ENCODE data around the gene SLC4A5.
"Not testable (repeated sequence)": the region's sequence is repeated elsewhere in the genome, so short reads cannot be mapped to it uniquely, and the experiment has no call there.

GRCh38 chr2:74229865-74230264 lies 113.4 kb downstream of the SLC4A5 start:
- TF ChIP-seq CTCF, POLR2A (IDR thresholded peaks at IDR 0.05): not testable (repeated sequence)
